B cell (primary cell): ENCODE data around the gene ACP7.

Experiments
- CTCF ChIP-seq: fragments of 200-600 bp; IDR thresholded peaks from one replicate; pipeline ENCODE4 v1.8.0; 2022; ENCODE audit warnings: antibody characterized with exemption, mild to moderate bottlenecking
- EZH2 ChIP-seq: IDR thresholded peaks from 2 replicates; pipeline ENCODE4 v1.6.1; 2012; ENCODE audit warnings: borderline replicate concordance, low read depth, mild to moderate bottlenecking, moderate library complexity, low read length; ENCODE audit not compliant: insufficient read depth, poor library complexity, severe bottlenecking

GRCh38 chr19:39084732-39085080 is 538 bp downstream of the ACP7 start:
- TF ChIP-seq CTCF (no peak), EZH2 (no peak)
